ENCODE results near the gene NAIF1. TPM values are rescaled to one million over a fixed set of nuclear protein-coding genes. Genes with fewer than 3 reads are reported as not detected.
A peak's percentile ranks its signal among the peaks of the same experiment; 100 is the strongest.

The NAIF1 gene
- total RNA-seq, 1 donor from 2014 or later: 8.8 TPM

DNA sequence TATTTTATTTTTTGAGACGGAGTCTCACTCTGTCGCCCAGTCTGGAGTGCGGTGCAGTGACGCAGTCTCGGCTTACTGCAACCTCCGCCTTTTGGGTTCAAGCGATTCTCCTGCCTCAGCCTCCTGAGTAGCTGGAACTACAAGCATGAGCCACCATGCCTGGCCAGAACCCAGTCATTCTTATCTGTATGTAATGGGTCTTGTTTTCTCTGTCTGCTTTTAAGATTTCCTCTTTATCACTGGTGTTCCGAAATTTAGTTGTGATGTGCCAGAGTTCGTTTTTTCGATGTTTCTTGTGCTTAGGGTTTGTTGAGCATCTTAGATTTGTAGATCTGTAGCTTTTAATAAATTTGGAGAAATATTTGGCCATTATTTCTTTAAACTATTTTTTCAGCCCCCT is 20.1 kb upstream of the NAIF1 start:
- Mint-ChIP-seq H3K9me3 (ENCODE audit: low read depth) (no peaks in the 10 kb centered on the region), H3K4me3 (ENCODE audit: unreplicated experiment) (no peak overlapping the region), H3K4me1 (ENCODE audit: low read depth) (peaks cover 25% of the 10 kb centered on the region), H3K27ac (ENCODE audit: unreplicated experiment) (no peak overlapping the region), H3K27me3 (ENCODE audit: low read depth) (no peaks in the 10 kb centered on the region), H3K36me3 (ENCODE audit: low read depth) (no peaks in the 10 kb centered on the region)
- DNase-seq (ENCODE audit: low spot score): no peak
- TF ChIP-seq CTCF (IDR thresholded peaks at IDR 0.05): no peak

DNA sequence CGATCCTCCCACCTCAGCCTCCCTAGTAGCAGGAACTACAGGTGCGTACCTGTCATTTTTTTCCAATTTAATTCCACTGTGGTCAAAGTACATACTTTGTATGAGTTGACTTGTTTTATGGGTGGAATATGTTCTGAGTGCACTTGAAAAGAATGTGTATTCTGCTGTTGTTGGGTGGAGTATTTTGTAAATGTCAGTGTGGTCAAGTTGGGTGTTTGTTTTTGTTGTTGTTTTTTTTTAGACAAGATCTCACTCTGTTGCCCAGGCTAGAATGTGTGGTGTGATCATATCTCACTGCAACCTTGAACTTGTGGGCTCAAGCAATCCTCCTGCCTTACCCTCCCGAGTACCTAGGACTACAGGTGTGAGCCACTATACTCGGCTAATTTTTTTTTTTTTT is 18.8 kb upstream of the NAIF1 start:
- Mint-ChIP-seq H3K36me3 (ENCODE audit: low read depth) (no peaks in the 10 kb centered on the region), H3K27me3 (ENCODE audit: low read depth) (no peaks in the 10 kb centered on the region), H3K27ac (ENCODE audit: unreplicated experiment) (no peak overlapping the region), H3K4me3 (ENCODE audit: unreplicated experiment) (no peak overlapping the region), H3K4me1 (ENCODE audit: low read depth) (peaks cover 30% of the 10 kb centered on the region), H3K9me3 (ENCODE audit: low read depth) (no peaks in the 10 kb centered on the region)
- no peak for TF ChIP-seq CTCF (IDR thresholded peaks at IDR 0.05)
- DNase-seq (ENCODE audit: low spot score): no peak

GRCh38 chr9:128084746-128085145 is 17.6 kb upstream of the NAIF1 start:
- no peaks in the 10 kb centered on the region for H3K9me3 Mint-ChIP-seq (ENCODE audit: low read depth)
- no peak overlapping the region for H3K4me3 Mint-ChIP-seq (ENCODE audit: unreplicated experiment)
- TF ChIP-seq CTCF (IDR thresholded peaks at IDR 0.05): no peak
- no peaks in the 10 kb centered on the region for H3K36me3 Mint-ChIP-seq (ENCODE audit: low read depth)
- no peak for DNase-seq (ENCODE audit: low spot score)
- H3K27ac Mint-ChIP-seq (ENCODE audit: unreplicated experiment): peak overlapping the region; percentile 45
- no peaks in the 10 kb centered on the region for H3K27me3 Mint-ChIP-seq (ENCODE audit: low read depth)
- H3K4me1 Mint-ChIP-seq (ENCODE audit: low read depth): peaks cover 32% of the 10 kb centered on the region

DNA sequence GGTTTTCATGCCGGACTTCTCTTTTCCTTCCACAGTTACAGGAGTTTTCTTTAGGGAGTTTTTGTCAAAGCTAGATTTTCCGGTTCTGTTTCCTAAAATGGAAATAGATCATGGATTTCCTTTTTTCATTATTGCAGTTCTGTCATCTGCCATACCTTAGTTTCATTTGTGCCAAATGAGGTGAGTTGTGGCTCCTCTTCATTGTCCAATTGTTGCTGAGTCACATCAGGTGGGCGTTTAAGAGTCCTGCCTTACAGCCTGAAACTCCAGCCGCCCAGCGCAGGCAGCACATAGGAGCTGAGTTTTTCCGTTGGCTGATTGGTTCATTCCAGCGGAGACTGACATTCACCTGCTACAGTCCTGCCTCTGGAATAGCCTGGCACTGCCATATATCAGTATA is 15.0 kb upstream of the NAIF1 start:
- no peak for DNase-seq (ENCODE audit: low spot score)
- Mint-ChIP-seq H3K27me3 (ENCODE audit: low read depth) (no peaks in the 10 kb centered on the region), H3K9me3 (ENCODE audit: low read depth) (no peaks in the 10 kb centered on the region), H3K4me1 (ENCODE audit: low read depth) (peaks cover 43% of the 10 kb centered on the region), H3K4me3 (ENCODE audit: unreplicated experiment) (no peak overlapping the region), H3K27ac (ENCODE audit: unreplicated experiment) (peak overlapping the region; percentile 86), H3K36me3 (ENCODE audit: low read depth) (no peaks in the 10 kb centered on the region)
- TF ChIP-seq CTCF (IDR thresholded peaks at IDR 0.05): no peak

DNA sequence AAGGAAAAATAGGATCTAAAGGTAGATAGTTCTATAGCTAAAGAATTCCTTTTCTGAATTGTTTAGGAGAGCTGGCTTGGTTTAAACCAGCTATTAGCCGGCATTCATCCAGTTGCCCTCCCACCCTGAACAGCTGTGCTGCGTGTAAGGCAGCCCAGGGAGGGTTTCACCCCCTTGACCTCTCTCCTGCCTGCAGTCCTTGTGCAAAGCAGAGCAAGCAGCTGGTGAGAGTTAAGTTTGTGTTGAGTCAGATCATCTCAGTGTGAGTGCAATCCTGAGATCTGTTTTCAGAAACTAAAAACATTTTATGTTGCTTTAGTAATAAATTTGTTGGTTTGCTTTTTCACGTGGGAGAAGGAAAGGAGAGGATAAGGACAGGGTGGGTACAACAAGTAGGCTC is 13.9 kb upstream of the NAIF1 start:
- Mint-ChIP-seq H3K36me3 (ENCODE audit: low read depth) (no peaks in the 10 kb centered on the region), H3K9me3 (ENCODE audit: low read depth) (no peaks in the 10 kb centered on the region), H3K27ac (ENCODE audit: unreplicated experiment) (peak overlapping the region; percentile 86), H3K4me3 (ENCODE audit: unreplicated experiment) (peak overlapping the region; percentile 20), H3K4me1 (ENCODE audit: low read depth) (peaks cover 43% of the 10 kb centered on the region), H3K27me3 (ENCODE audit: low read depth) (no peaks in the 10 kb centered on the region)
- no peak for DNase-seq (ENCODE audit: low spot score)
- TF ChIP-seq CTCF (IDR thresholded peaks at IDR 0.05): no peak

Measured in chondrocyte (in vitro differentiated cells).